SK-N-SH (cell line): Measurements from ENCODE around the gene ACSL1. TPM values are rescaled to one million over a fixed set of nuclear protein-coding genes. Genes with fewer than 3 reads are reported as not detected.

Source experiments
- CTCF ChIA-PET: fragments of 300-600, 350-600 bp; formaldehyde crosslinking; extraction: SDS; loops from one replicate; lab custom pipeline; 2021; lab: Yijun Ruan, JAX
- POLR2A ChIA-PET: fragments of 350-600 bp; sonication (Branson Sonifier 250); formaldehyde crosslinking; extraction: SDS; loops from one replicate; lab custom pipeline; 2020; ENCODE audit warnings: antibody characterized with exemption, inconsistent platforms; lab: Yijun Ruan, JAX
- DNase-seq: peaks from one replicate; pipeline ENCODE4 v3.0.0; 2012
- H2AFZ ChIP-seq: fragments of 200-600 bp; sonication (generic); 2 replicates; pipeline ENCODE4 v1.8.1; 2016; ENCODE audit warnings: antibody characterized with exemption, mild to moderate bottlenecking, low read depth
- H3F3A ChIP-seq: fragments of 200-600 bp; sonication (generic); replicated peaks from 2 replicates; pipeline ENCODE3; 2016; ENCODE audit warnings: antibody characterized with exemption, mild to moderate bottlenecking; ENCODE audit not compliant: insufficient read depth
- H3K27ac ChIP-seq, 2 experiments: fragments of 200-500 bp in 1 of 2; fragments of 200-600 bp in 1 of 2; sonication (Bioruptor generic) in 1 of 2; sonication (generic), shearing (Covaris generic) in 1 of 2; 2 replicates each; pipeline versions ENCODE4 v1.5.1 to v1.6.1; 2014 to 2016; ENCODE audit warnings: low read depth in 2 of 2, inconsistent platforms in 1 of 2, low read length in 1 of 2, mild to moderate bottlenecking in 1 of 2, mixed read lengths in 1 of 2
- H3K27me3 ChIP-seq: fragments of 200-600 bp; sonication (generic), shearing (Covaris generic); 2 replicates; pipeline ENCODE4 v1.6.1; 2016; ENCODE audit warnings: mixed run types; ENCODE audit not compliant: insufficient read depth
- H3K36me3 ChIP-seq, 2 experiments: fragments of 200-500 bp in 1 of 2; fragments of 200-600 bp in 1 of 2; sonication (Bioruptor generic) in 1 of 2; sonication (generic) in 1 of 2; replicated peaks in 1 of 2; 2 replicates each; pipeline versions ENCODE3 to v1.5.1; 2014 to 2016; ENCODE audit warnings: low read length in 1 of 2, mild to moderate bottlenecking in 1 of 2; ENCODE audit not compliant: insufficient read depth in 2 of 2, control insufficient read depth in 1 of 2
- H3K4me1 ChIP-seq, 2 experiments: fragments of 200-500 bp in 1 of 2; fragments of 200-600 bp in 1 of 2; sonication (Bioruptor generic) in 1 of 2; sonication (generic), shearing (Covaris generic) in 1 of 2; 2 replicates each; pipeline versions ENCODE4 v1.5.1 to v1.6.1; 2014 to 2016; ENCODE audit warnings: low read depth in 1 of 2, low read length in 1 of 2, mixed run types in 1 of 2; ENCODE audit not compliant: insufficient read depth in 2 of 2, control insufficient read depth in 1 of 2
- H3K4me2 ChIP-seq: fragments of 200-600 bp; sonication (generic), shearing (Covaris generic); 2 replicates; pipeline ENCODE4 v1.6.1; 2017; ENCODE audit warnings: mixed run types
- H3K4me3 ChIP-seq, 2 experiments: fragments of 200-500 bp in 1 of 2; fragments of 200-600 bp in 1 of 2; sonication (Bioruptor generic) in 1 of 2; sonication (generic), shearing (Covaris generic) in 1 of 2; 2 replicates each; pipeline versions ENCODE4 v1.5.1 to v1.8.1; 2014 to 2016; ENCODE audit warnings: low read depth in 2 of 2, inconsistent platforms in 1 of 2, low read length in 1 of 2, mild to moderate bottlenecking in 1 of 2, mixed read lengths in 1 of 2, moderate library complexity in 1 of 2
- H3K79me2 ChIP-seq: fragments of 200-600 bp; sonication (generic); 2 replicates; pipeline ENCODE4 v1.8.1; 2017; ENCODE audit warnings: mild to moderate bottlenecking; ENCODE audit not compliant: insufficient read depth
- H3K9ac ChIP-seq: fragments of 200-600 bp; sonication (generic); 2 replicates; pipeline ENCODE4 v1.6.1; 2017; ENCODE audit warnings: mixed run types
- H3K9me2 ChIP-seq: fragments of 200-600 bp; sonication (generic); 2 replicates; pipeline ENCODE4 v1.6.1; 2017; ENCODE audit warnings: mixed run types
- H3K9me3 ChIP-seq: fragments of 200-600 bp; sonication (generic); 2 replicates; pipeline ENCODE4 v1.6.1; 2017; ENCODE audit warnings: mixed run types, mild to moderate bottlenecking, moderate library complexity
- H4K20me1 ChIP-seq: fragments of 200-600 bp; sonication (generic); 2 replicates; pipeline ENCODE4 v1.6.1; 2017; ENCODE audit warnings: mild to moderate bottlenecking, mixed run types; ENCODE audit not compliant: insufficient read depth
- ELF1 ChIP-seq: IDR thresholded peaks from 2 replicates; pipeline ENCODE4 v1.4.0; 2012
- EZH2phosphoT487 ChIP-seq: fragments of 200-600 bp; sonication (generic); IDR thresholded peaks from 2 replicates; pipeline ENCODE4 v1.6.1; 2017; ENCODE audit warnings: low read depth, mixed run types, mild to moderate bottlenecking, antibody characterized with exemption, moderate library complexity, borderline replicate concordance
- FOXJ3 ChIP-seq: sonication (generic); formaldehyde crosslinking; IDR thresholded peaks from 2 replicates; pipeline ENCODE4 v1.5.1; 2020; ENCODE audit warnings: mild to moderate bottlenecking, missing genetic modification reagents
- FOXM1 ChIP-seq: IDR thresholded peaks from 2 replicates; pipeline ENCODE4 v1.4.0; 2012; ENCODE audit warnings: low read depth, mild to moderate bottlenecking
- GATA2 ChIP-seq: sonication (generic); formaldehyde crosslinking; IDR thresholded peaks from 2 replicates; pipeline ENCODE4 v1.5.0; 2020; ENCODE audit warnings: mild to moderate bottlenecking, missing genetic modification reagents
- MEF2A ChIP-seq: IDR thresholded peaks from 2 replicates; pipeline ENCODE4 v1.4.0; 2012; ENCODE audit warnings: low read depth, borderline replicate concordance
- MXI1 ChIP-seq: IDR thresholded peaks from 2 replicates; pipeline ENCODE4 v1.6.1; 2012; ENCODE audit warnings: mild to moderate bottlenecking, low read depth, low read length, improper control_type of control experiment
- NFIC ChIP-seq: IDR thresholded peaks from 2 replicates; pipeline ENCODE4 v1.4.0; 2012; ENCODE audit warnings: borderline replicate concordance
- NRF1 ChIP-seq: IDR thresholded peaks from 2 replicates; pipeline ENCODE4 v1.6.1; 2012; ENCODE audit warnings: low read depth, mild to moderate bottlenecking, low read length
- POLR2AphosphoS5 ChIP-seq: IDR thresholded peaks from 2 replicates; pipeline ENCODE4 v1.6.1; 2012; ENCODE audit warnings: low read depth, low read length
- RAD21 ChIP-seq: IDR thresholded peaks from 2 replicates; pipeline ENCODE4 v1.6.1; 2012; ENCODE audit warnings: mild to moderate bottlenecking, low read length
- RCOR1 ChIP-seq: fragments of 150-350 bp; IDR thresholded peaks from 2 replicates; pipeline ENCODE4 v1.6.1; 2017; ENCODE audit warnings: antibody characterized with exemption, low read length
- REST ChIP-seq: IDR thresholded peaks from 2 replicates; pipeline ENCODE4 v1.6.1; 2012; ENCODE audit warnings: mild to moderate bottlenecking, low read depth, low read length, moderate library complexity
- RFX5 ChIP-seq: IDR thresholded peaks from 2 replicates; pipeline ENCODE4 v1.6.1; 2012; ENCODE audit warnings: mild to moderate bottlenecking, improper control_type of control experiment, low read length
- RXRA ChIP-seq: IDR thresholded peaks from 2 replicates; pipeline ENCODE4 v1.4.0; 2012; ENCODE audit warnings: low read depth, mild to moderate bottlenecking, borderline replicate concordance
- TAF1 ChIP-seq: IDR thresholded peaks from 2 replicates; pipeline ENCODE4 v1.6.1; 2012; ENCODE audit warnings: low read depth, mild to moderate bottlenecking, low read length, moderate library complexity, borderline replicate concordance
- TCF12 ChIP-seq: IDR thresholded peaks from 2 replicates; pipeline ENCODE4 v1.4.0; 2012
- TEAD4 ChIP-seq: IDR thresholded peaks from 2 replicates; pipeline ENCODE4 v1.4.0; 2012; ENCODE audit warnings: mild to moderate bottlenecking, borderline replicate concordance; ENCODE audit not compliant: insufficient read depth
- USF1 ChIP-seq: IDR thresholded peaks from 2 replicates; pipeline ENCODE4 v1.4.0; 2012; ENCODE audit warnings: low read depth, borderline replicate concordance
- ZBTB33 ChIP-seq: IDR thresholded peaks from 2 replicates; pipeline ENCODE4 v1.4.0; 2012; ENCODE audit warnings: low read depth, borderline replicate concordance
- WGBS: methylation state at CpG from one replicate; pipeline ENCODE4 v1.1.6; 2017; ENCODE audit warnings: low lambda C conversion rate; 5-methylcytosine and 5-hydroxymethylcytosine counted together
- polyA plus RNA-seq, 3 experiments: library from polyadenylated mRNA; depleted of rRNA; stranded (reverse); fragments of >200 nt; gene quantifications; 2 replicates each; pipeline ENCODE4 v1.2.3, GENCODE V29; 2012

The ACSL1 gene
- polyA plus RNA-seq, 1 of the 3 experiments (the other 2 are of a cell fraction), result 7.9 TPM

- H3K27ac ChIP-seq, result no peak overlapping the region
- H3K4me3 ChIP-seq, result no peak overlapping the region
- CTCF ChIA-PET, result interaction anchor here (0.9 kb wide), 1 partner anchor 71 kb away, joined by 3 read pairs; no protein-coding TSS in a partner anchor
- no peaks in the 10 kb centered on the region for H3K36me3 ChIP-seq
- WGBS, result 61% methylated on average over 15 of the region's 15 CpGs
- H3F3A ChIP-seq, result no peaks in the 10 kb centered on the region
- H3K9ac ChIP-seq, result no peak overlapping the region
- H2AFZ ChIP-seq, result no peak overlapping the region
- no peak for TF ChIP-seq MXI1
- no peak for TF ChIP-seq ELF1
- no peak for TF ChIP-seq RCOR1
- no peak for TF ChIP-seq RAD21
- no peak for TF ChIP-seq MEF2A
- H3K4me2 ChIP-seq, result no peak overlapping the region
- H3K4me1 ChIP-seq, result peaks cover 0 to 2% of the 10 kb centered on the region in 2 experiments; a peak in 1 of 4 replicates
- no peaks in the 10 kb centered on the region for H4K20me1 ChIP-seq
- H3K9me3 ChIP-seq, result no peaks in the 10 kb centered on the region
- no peaks in the 10 kb centered on the region for H3K79me2 ChIP-seq
- H3K27me3 ChIP-seq, result no peaks in the 10 kb centered on the region
- DNase-seq, result no peak
- H3K9me2 ChIP-seq, result no peaks in the 10 kb centered on the region
- POLR2A ChIA-PET, result no interaction called here
Observed at GRCh38 chr4:184860018-184860779, 34.4 kb upstream of the ACSL1 start.

- no peaks in the 10 kb centered on the region for H3K79me2 ChIP-seq
- H3K27ac ChIP-seq, result no peak overlapping the region
- DNase-seq, result no peak
- H3K27me3 ChIP-seq, result no peaks in the 10 kb centered on the region
- no peaks in the 10 kb centered on the region for H4K20me1 ChIP-seq
- WGBS, result 50% methylated on average over 10 of the region's 11 CpGs
- no peak overlapping the region for H3K9ac ChIP-seq
- H3K36me3 ChIP-seq, result no peaks in the 10 kb centered on the region
- H3F3A ChIP-seq, result no peaks in the 10 kb centered on the region
- no peak overlapping the region for H3K4me3 ChIP-seq
- ChIA-PET CTCF (interaction anchor here (1.0 kb wide), 1 partner anchor 126 kb away, joined by 3 read pairs; no protein-coding TSS in a partner anchor), POLR2A (no interaction called here)
- no peak overlapping the region for H3K4me2 ChIP-seq
- H3K4me1 ChIP-seq, result peaks cover 0 to 8% of the 10 kb centered on the region in 2 experiments; a peak in 2 of 4 replicates
- H3K9me2 ChIP-seq, result no peaks in the 10 kb centered on the region
- no peaks in the 10 kb centered on the region for H3K9me3 ChIP-seq
- H2AFZ ChIP-seq, result no peak overlapping the region
- TF ChIP-seq FOXJ3 (CRISPR knock-in tag), result no peak
- no peak for TF ChIP-seq TEAD4
- TF ChIP-seq EZH2phosphoT487, result no peak
- no peak for TF ChIP-seq NFIC
- TF ChIP-seq FOXM1, result no peak
- TF ChIP-seq TAF1, result no peak
- TF ChIP-seq RXRA, result no peak
- TF ChIP-seq POLR2AphosphoS5, result no peak
- TF ChIP-seq RFX5, result no peak
- TF ChIP-seq NRF1, result no peak
- no peak for TF ChIP-seq GATA2 (CRISPR knock-in tag)
- no peak for TF ChIP-seq USF1
- TF ChIP-seq ZBTB33, result no peak
- TF ChIP-seq TCF12, result no peak
- TF ChIP-seq REST, result no peak
Observed at GRCh38 chr4:184857441-184858121, 31.8 kb upstream of the ACSL1 start.
